Fibroblast of lung (primary cell): ENCODE data around the gene LRMDA. TPM values are rescaled to one million over a fixed set of nuclear protein-coding genes. Genes with fewer than 3 reads are reported as not detected.

ENCODE experiments used
- DNase-seq, 2 donors: peaks; one replicate each; pipeline versions ENCODE4 v3.0.0 to v3.0.0-alpha.2; 2010; ENCODE audit warnings: low read depth in 2 of 2
- H2AFZ ChIP-seq: 2 replicates; pipeline ENCODE4 v1.5.1; 2012; ENCODE audit warnings: low read length, control low read depth, inconsistent platforms
- H3K27ac ChIP-seq: 2 replicates; pipeline ENCODE4 v1.5.1; 2011; ENCODE audit warnings: low read length, control low read depth; ENCODE audit not compliant: insufficient read depth
- H3K27me3 ChIP-seq: 2 replicates; pipeline ENCODE4 v1.5.1; 2011; ENCODE audit warnings: mild to moderate bottlenecking, low read length; ENCODE audit not compliant: control insufficient read depth, insufficient read depth
- H3K36me3 ChIP-seq: 2 replicates; pipeline ENCODE4 v1.5.1; 2011; ENCODE audit warnings: low read length; ENCODE audit not compliant: control insufficient read depth, insufficient read depth
- H3K4me1 ChIP-seq: 2 replicates; pipeline ENCODE4 v1.5.1; 2011; ENCODE audit warnings: low read length; ENCODE audit not compliant: control insufficient read depth, insufficient read depth; ENCODE audit errors: extremely low read depth
- H3K4me2 ChIP-seq: 2 replicates; pipeline ENCODE4 v1.5.1; 2011; ENCODE audit warnings: low read length, control low read depth; ENCODE audit not compliant: insufficient read depth; ENCODE audit errors: extremely low read depth
- H3K4me3 ChIP-seq, 4 experiments: fragments of 200-600 bp in 1 of 4; sonication (generic) in 1 of 4; replicated peaks in 1 of 4; 2 replicates each; pipeline ENCODE4 v1.5.1; 2011 to 2016; ENCODE audit warnings: low read length in 4 of 4, low read depth in 3 of 4, mild to moderate bottlenecking in 3 of 4, control low read depth in 2 of 4, inconsistent platforms in 1 of 4, mixed read lengths in 1 of 4; ENCODE audit not compliant: insufficient read depth in 1 of 4; ENCODE audit errors: control extremely low read depth in 1 of 4
- H3K79me2 ChIP-seq: 2 replicates; pipeline ENCODE4 v1.5.1; 2012; ENCODE audit warnings: mild to moderate bottlenecking, low read length, inconsistent platforms; ENCODE audit not compliant: control insufficient read depth, insufficient read depth
- H3K9ac ChIP-seq: 2 replicates; pipeline ENCODE4 v1.5.1; 2011; ENCODE audit warnings: mild to moderate bottlenecking, low read length, control low read depth; ENCODE audit not compliant: insufficient read depth
- H3K9me3 ChIP-seq: 2 replicates; pipeline ENCODE4 v1.5.1; 2012; ENCODE audit warnings: low read depth, low read length; ENCODE audit not compliant: control insufficient read depth, insufficient read depth
- H4K20me1 ChIP-seq: 2 replicates; pipeline ENCODE4 v1.5.1; 2011; ENCODE audit warnings: low read length; ENCODE audit not compliant: control insufficient read depth, insufficient read depth; ENCODE audit errors: extremely low read depth
- EZH2 ChIP-seq: IDR thresholded peaks from 2 replicates; pipeline ENCODE4 v1.5.1; 2012; ENCODE audit warnings: low read length, control low read depth, mild to moderate bottlenecking; ENCODE audit errors: missing control alignments
- polyA plus RNA-seq, 2 donors: library from polyadenylated mRNA; depleted of rRNA in 1 of 2; stranded (reverse) in 1 of 2; unstranded in 1 of 2; fragments of >200 nt; gene quantifications; 2 replicates each; pipeline ENCODE4 v1.2.1, GENCODE V29; 2011 to 2012; ENCODE audit warnings: missing spikeins in 1 of 2
- total RNA-seq: library from RNA; depleted of rRNA; stranded (reverse); fragments of >200 nt; gene quantifications from 2 replicates; pipeline ENCODE4 v1.2.1, GENCODE V29; 2014
- TF ChIP-seq, protein P1 (sequence below), 2 donors: IDR thresholded peaks in 1 of 2; conservative IDR thresholded peaks in 1 of 2; 1 replicate in 1 of 2; 2 replicates in 1 of 2; pipeline ENCODE4 v1.5.1; 2011 to 2012; ENCODE audit warnings: low read length in 2 of 2, control low read depth in 1 of 2, inconsistent platforms in 1 of 2, low read depth in 1 of 2, mild to moderate bottlenecking in 1 of 2

Gene LRMDA
- total and polyA plus RNA-seq, 2 donors (not counting 1 experiment from before 2014, with no cell fraction given): 1.7 to 2.0 TPM

DNA sequence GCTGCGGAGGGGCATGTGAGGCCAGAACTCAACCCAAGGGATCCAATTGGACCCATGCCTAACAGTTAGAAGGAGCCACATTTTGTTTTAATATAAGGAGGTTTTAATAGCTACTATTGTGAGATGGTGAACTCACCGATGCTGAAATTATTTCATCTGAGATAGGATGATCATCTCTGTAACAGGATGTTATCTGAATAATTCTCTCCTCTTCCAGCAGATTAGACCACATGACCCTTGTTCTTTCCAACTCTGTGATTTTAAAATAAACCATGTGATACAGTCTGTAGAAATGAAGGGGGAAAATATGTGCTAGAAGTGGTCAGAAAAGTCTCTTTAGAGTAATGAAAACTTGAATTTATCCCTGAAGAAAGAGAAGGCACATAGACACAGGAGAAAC, 385.8 kb downstream of the LRMDA start:
- no peak overlapping the region for H2AFZ ChIP-seq
- no peak overlapping the region for H3K9ac ChIP-seq
- H3K9me3 ChIP-seq: no peaks in the 10 kb centered on the region
- no peaks in the 10 kb centered on the region for H3K4me1 ChIP-seq
- H3K4me2 ChIP-seq: no peak overlapping the region
- DNase-seq: no peak
- no peak overlapping the region for H3K4me3 ChIP-seq
- no peaks in the 10 kb centered on the region for H4K20me1 ChIP-seq
- no peak overlapping the region for H3K27ac ChIP-seq
- H3K79me2 ChIP-seq: no peaks in the 10 kb centered on the region
- H3K27me3 ChIP-seq: no peaks in the 10 kb centered on the region
- H3K36me3 ChIP-seq: no peaks in the 10 kb centered on the region
- TF ChIP-seq, protein P1, sequence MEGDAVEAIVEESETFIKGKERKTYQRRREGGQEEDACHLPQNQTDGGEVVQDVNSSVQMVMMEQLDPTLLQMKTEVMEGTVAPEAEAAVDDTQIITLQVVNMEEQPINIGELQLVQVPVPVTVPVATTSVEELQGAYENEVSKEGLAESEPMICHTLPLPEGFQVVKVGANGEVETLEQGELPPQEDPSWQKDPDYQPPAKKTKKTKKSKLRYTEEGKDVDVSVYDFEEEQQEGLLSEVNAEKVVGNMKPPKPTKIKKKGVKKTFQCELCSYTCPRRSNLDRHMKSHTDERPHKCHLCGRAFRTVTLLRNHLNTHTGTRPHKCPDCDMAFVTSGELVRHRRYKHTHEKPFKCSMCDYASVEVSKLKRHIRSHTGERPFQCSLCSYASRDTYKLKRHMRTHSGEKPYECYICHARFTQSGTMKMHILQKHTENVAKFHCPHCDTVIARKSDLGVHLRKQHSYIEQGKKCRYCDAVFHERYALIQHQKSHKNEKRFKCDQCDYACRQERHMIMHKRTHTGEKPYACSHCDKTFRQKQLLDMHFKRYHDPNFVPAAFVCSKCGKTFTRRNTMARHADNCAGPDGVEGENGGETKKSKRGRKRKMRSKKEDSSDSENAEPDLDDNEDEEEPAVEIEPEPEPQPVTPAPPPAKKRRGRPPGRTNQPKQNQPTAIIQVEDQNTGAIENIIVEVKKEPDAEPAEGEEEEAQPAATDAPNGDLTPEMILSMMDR (conservative IDR thresholded peaks at IDR 0.05 in 1 of 2, IDR thresholded peaks at IDR 0.05 in 1 of 2; ENCODE audit: low read depth in 1 of 2, low read length in 2 of 2): no peak
- no peak for TF ChIP-seq EZH2

DNA sequence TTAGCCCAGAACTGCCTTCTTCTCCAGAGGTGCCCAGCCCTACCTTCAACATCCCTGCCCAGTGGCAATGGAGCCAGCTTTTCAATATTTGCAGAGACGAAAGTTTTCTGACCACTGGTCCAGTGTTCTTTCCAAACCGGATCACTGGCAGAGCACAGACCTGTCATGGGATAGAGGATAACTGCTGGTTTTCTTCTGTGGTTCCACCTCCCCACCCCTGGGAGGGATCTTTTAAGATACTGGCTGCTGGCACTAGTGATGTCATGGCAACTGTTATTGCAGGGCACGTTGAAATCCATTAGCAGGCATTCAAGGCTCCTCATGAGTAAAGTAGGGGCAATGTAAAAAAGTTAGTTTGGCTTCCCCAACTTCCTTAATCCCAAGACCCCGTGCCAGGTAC, 387.1 kb downstream of the LRMDA start:
- Histone ChIP-seq H2AFZ (no peak overlapping the region), H3K79me2 (no peaks in the 10 kb centered on the region), H4K20me1 (no peaks in the 10 kb centered on the region), H3K4me1 (no peaks in the 10 kb centered on the region), H3K4me3 (no peak overlapping the region), H3K27ac (no peak overlapping the region), H3K4me2 (no peak overlapping the region), H3K36me3 (no peaks in the 10 kb centered on the region), H3K27me3 (no peaks in the 10 kb centered on the region), H3K9ac (no peak overlapping the region), H3K9me3 (no peaks in the 10 kb centered on the region)
- TF ChIP-seq, protein P1 (conservative IDR thresholded peaks at IDR 0.05 in 1 of 2, IDR thresholded peaks at IDR 0.05 in 1 of 2; ENCODE audit: low read depth in 1 of 2, low read length in 2 of 2): no peak
- TF ChIP-seq EZH2: no peak
- no peak for DNase-seq

DNA sequence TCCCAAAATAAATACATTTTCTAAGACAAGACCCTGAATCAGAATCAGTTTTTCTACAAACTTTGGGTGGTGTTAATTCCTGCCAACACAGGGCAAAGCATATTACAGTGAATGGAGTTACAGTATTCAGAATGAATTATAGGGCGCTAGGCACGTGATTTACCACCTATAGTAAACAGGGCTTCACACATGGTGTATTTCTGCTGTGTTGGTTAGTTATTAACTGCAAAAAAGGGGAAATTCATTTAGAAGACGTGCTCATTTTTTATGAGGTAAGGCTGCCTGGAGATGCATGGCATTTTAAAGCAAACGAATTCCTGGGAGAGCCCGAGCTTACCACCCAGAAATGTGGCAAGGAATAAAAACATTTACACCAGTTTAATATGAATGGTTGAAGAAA, 393.8 kb downstream of the LRMDA start:
- Histone ChIP-seq H3K4me1 (no peaks in the 10 kb centered on the region), H3K36me3 (no peaks in the 10 kb centered on the region), H3K9me3 (no peaks in the 10 kb centered on the region), H3K79me2 (no peaks in the 10 kb centered on the region), H4K20me1 (no peaks in the 10 kb centered on the region), H3K27me3 (no peaks in the 10 kb centered on the region), H3K9ac (no peak overlapping the region), H3K4me3 (no peak overlapping the region), H3K4me2 (no peak overlapping the region), H3K27ac (no peak overlapping the region), H2AFZ (no peak overlapping the region)
- no peak for DNase-seq
- TF ChIP-seq, protein P1 (conservative IDR thresholded peaks at IDR 0.05 in 1 of 2, IDR thresholded peaks at IDR 0.05 in 1 of 2; ENCODE audit: low read depth in 1 of 2, low read length in 2 of 2): no peak
- no peak for TF ChIP-seq EZH2
